Hematopoietic multipotent progenitor cell treated with erythropoietin and hydrocortisone succinate and interleukin-3 and kit ligand, for 15 days (in vitro differentiated cells): ENCODE data around the gene TBCD.

Experiments
- DNase-seq: peaks from one replicate; pipeline ENCODE4 v3.0.0-alpha.2; 2015; ENCODE audit warnings: low spot score

Gene TBCD

DNA sequence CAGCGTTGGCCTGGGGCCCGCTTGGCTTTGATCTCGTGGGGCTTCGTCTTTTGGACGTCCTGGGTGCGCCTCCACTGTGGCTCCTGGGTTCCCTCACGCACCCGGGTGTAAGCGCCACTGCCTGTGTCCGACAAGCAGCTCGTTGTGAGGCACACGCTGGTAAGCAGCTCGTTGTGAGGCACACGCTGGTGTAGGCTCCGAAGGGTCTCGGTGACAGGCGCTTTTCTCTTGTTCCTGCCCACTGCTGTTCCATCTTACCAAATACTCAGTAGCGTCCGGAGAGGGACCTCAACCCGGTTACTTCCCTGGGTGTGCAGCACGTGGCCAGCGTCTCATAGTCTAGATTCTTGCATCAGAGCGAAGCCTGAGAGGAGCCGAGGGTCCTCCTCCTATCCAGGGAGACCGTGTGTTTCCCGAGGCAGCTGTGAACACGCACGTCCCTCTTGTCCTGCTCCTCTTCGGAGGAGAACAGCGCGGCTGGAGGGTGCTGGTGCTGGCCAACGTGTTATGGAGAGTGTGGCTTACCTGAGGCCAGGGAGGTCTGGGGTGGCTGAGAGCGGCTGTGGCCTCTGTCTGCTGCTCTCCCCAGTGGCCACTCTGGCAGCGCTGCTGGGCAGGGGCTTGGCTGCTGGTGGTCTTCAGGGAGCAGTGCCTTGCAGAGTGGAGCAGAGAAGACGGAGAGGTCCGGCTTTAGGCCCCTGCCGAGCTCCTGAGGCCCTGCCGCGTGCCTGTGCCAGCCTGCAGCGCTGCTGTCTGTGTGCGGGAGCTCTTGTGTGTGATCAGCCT, 120.1 kb downstream of the TBCD start:
- DNase-seq: no peak

- no peak for DNase-seq
Observed at GRCh38 chr17:82872591-82873520, 121.0 kb downstream of the TBCD start.

- DNase-seq: no peak
Observed at GRCh38 chr17:82873521-82873920, 121.7 kb downstream of the TBCD start.

DNA sequence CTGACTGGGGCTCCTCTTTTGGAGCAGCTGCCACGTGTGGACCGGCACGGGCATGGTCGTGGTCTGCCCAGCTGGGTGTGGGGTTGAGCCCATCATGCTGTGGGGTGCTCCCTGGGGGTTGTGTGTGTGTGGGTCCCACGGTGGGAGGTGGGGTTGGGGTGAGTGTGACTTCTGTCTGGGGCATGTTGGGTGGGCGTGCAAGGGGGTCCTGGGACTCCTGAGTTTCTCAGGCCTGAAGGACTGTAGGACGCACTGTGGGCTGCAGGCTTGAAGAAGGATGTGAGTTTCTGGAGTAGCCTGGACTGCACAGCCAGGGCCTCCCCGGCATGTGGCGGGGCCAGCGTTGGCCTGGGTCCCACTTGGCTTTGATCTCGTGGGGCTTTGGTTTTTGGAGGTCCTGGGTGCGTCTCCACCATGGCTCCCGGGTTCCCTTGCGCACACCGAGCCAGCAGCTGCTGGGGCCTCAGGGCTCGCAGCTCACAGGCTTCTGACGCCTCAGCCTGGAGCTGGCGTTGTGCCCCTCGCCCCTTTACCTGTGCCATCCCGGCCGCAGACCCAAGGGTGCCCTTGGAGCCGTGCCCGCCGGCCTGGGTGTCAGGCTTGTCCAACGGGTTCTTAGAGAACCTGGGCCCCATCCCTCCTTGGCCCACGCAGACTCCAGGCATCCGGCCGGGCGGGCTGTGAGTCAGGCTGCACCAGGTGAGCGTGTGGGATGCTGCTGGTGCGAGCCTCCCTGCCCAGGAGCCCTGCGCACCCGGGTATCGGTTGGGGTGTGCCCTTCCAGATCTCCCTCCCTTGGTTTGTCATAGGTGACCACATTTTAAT, 122.4 kb downstream of the TBCD start:
- no peak for DNase-seq

GRCh38 chr17:82875407-82875856, 123.6 kb downstream of the TBCD start:
- no peak for DNase-seq

GRCh38 chr17:82876149-82876548, 124.3 kb downstream of the TBCD start:
- no peak for DNase-seq

- no peak for DNase-seq
Observed at GRCh38 chr17:82876602-82877379, 124.9 kb downstream of the TBCD start.

DNA sequence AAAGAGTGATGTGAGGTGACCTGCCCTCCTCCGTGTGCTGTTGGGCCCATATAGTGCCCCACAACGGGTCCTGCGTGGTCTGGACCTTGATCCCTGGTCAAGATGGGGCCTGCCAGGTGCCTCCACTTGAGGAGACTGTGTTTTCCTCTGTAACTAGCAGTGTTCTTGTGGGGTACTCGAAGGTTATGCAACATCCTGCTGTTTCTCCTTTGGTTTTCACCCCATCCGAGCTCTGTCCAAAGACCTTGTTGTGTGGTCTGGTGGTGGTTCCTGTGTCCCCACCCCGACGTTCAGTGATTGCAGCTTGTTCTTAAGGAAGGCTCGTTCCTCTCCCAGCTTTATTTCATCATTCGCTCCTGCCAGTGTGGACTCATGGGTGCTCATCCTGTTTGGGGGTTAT, 126.7 kb downstream of the TBCD start:
- no peak for DNase-seq

GRCh38 chr17:82879241-82879640, 127.4 kb downstream of the TBCD start:
- no peak for DNase-seq

DNA sequence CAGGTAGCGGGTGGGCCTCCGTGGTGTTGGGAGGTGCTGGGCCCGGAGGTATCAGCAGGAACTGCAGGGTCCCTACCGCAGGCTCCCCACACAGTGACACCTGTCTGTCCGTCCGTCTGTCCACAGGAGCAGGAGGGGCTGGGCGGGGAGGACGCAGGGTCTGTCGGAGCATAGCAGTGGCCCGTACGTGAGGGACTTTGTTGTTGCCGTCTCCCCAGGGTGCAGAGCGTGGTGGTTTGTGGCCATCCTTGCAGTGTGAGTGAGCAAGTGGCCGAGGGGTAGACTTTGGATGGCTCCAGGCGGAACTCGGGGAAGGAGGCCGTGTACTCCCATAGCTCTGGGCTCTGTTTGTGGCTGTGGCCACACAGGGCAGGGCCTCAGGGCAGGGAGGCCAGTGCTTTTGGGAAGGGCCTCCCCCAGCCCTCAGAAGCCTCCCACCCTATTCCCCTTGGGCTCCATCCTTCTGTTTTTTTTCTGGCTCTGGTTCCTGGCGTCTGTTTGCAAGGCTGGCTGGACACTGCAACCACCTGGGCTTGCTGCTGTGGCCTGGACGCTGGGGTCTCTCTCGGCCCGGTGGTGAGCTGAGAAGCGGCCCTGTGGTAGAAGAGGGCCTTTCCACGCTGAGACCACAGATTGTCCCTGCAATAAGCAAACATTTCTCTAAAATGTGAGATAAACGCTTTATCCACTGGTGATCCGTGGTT, 128.9 kb downstream of the TBCD start:
- no peak for DNase-seq

DNA sequence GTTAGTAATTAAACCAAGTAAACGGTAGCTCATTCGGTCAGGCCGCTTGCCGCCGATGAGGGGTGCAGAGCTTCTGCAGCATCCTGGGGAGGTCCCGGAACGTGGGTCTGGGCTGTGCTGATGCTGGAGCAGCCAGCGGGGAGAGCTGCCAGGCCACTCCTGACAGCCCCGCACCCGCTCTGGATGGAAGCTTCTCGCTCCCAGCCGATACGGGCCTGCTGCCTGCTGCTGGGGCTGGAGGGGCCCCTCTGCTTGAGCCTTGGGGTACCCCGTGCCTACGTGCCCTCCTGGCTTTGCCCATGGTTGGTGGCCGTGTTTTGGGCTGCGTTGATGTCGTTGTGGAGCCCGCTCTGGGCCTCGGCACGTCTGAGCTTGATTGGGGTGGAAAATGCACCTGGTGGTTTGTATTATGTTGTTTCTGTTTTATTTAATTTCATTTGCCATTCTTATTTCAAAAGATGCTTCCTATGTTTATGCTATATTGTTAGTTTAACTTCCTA, 129.5 kb downstream of the TBCD start:
- DNase-seq: no peak

DNA sequence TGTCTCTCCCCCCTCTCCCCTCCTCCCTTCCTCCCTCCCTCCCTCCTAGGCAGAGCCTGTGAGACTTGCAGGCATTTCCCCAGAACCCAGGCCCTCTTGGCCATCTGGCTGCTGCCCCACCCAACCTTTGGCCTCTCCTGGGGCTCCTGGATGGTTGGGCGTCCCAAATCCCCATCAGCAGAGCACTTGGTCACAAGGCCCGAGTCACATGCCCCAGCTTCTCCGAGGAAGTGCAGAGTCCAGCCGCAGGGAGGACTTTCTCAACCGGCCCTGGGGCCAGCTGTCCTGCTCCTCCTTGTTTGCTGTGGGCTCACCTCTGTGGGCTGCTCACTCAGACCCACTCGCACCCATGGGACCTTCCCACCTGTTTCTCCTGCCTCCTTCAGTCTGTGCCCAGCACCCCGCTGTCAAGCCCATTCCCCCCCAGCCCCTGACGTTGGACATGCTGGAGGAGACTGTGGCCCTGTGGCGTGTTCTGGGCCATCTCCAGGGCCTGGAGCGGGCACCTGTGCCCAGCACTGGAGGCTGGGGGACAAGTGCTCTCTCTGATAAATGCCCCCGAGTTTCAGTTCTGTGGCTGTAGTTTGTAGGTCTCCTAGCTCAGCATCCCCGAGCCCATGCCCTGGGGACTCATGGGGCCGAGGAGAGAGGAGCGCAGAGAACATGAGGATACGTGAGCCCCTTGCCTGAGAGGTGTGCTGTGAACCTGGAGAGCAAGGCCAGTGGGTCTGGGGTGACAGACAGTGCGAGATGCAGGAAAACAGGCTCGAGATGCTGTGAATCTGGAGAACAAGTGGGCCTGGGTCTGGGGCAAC, 130.2 kb downstream of the TBCD start:
- DNase-seq: no peak

GRCh38 chr17:82882715-82883418, 131.0 kb downstream of the TBCD start:
- no peak for DNase-seq

DNA sequence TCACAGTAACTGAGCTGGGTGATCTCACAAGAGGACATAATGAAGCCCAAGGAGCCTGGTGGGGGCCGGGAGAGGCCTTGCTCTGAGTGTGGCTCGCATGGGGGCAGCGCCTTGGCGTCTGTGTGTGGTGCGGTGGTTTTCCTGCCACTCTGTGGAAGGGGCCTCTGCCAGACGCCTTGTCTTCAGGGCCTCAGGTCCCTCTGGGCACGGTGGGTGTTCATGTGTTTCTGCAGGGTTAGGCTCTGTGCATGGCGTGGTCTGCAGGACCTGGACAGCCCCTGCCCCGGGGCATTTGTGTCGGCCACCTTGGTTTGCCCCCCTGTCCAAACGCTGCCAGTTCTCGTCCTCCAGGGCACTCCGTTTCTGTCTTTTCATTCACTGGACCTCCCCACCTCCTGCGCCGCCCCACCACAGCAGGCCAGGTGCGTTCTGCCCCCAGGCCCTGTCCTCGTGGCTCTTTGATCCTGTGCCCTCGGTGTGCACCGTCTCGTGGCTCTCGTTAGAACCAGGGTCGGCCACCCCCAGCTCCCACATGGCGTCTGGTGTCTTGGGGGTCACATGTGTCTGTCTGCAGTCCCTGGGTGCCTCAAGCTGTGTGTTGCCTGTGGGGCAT, 131.7 kb downstream of the TBCD start:
- no peak for DNase-seq

DNA sequence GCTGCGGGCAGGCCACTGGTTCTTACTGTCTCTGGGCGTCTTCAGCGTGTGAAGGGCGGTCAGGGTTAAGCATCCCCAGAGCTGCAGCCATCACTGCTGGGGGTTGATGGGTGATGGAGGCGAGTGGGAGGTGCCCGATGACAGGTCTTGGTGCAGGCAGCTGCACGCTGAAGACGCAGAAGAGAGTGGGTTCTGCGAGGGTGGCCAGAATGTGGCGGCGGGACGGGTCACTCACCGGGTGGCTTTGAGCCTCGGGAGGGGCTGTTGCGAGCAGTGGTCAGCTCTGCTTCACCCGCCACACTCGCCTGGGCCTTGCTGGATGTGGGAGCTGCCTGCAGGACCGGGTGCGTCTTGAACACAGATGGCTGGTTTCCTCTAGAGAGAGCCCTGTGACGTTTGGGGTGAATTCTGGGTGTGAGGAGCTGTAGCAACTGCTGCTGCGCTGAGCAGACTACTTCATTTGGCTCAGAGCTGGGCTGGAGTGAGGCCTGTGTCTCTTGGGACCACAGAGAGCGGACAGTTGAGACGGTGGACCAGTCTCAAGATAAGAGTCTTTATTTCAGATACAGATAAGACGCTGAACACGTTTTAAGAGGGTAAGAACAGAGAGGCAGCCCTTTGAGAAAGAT, 132.6 kb downstream of the TBCD start:
- no peak for DNase-seq

GRCh38 chr17:82884970-82885353, 133.1 kb downstream of the TBCD start:
- DNase-seq: no peak

DNA sequence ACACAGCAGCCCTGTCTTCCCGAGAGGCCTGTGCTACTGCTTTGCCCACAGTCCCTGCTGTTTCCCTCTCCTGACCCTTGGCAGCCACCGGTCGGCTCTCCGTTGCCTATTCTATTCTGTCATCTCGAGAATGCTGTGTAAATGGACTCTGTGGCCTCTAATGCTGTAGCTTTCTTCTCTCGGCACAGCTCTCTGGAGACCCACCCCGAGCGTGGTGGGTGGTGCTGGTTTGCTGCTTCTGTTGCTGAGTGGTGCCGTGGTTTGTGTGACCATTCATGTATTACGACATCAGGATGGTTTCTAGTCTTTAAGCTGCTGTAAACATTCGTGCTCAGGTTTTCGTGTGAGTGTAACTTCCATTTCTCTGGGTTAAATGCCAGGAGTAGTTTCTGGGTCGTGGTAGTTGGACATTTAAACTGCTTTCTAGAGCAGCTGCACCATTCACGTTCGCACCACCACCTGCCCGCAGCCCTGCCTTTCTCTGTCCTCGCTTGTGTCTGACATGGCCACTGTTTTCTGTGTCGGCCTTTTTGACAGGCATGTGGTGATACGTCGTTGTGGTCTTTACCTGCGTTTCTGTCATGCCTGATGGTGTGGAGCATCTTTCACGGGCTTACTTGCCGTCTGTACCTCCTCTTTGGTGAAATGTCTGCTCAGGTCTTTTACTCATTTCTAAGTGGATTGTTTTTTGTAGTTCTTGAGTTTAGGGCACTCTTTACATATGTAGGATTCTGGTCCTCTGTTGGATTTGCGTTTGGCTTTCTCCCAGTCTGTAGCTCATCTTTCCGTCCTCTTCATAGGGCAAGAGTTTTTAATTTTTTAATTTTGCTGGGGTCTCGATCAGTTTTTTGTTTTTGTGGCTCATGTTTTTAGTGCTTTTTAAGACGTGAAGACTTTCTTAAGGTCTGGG, 135.6 kb downstream of the TBCD start:
- DNase-seq: no peak
